HepG2 (cell line): Measurements from ENCODE around the gene FNDC3A. TPM values are rescaled to one million over a fixed set of nuclear protein-coding genes. Genes with fewer than 3 reads are reported as not detected.

Experiments
- FOXP1 ChIP-seq, 2 experiments: fragments of 450-650 bp in 1 of 2; IDR thresholded peaks; 2 replicates each; pipeline ENCODE4 v1.6.1; 2017 to 2018; ENCODE audit warnings: antibody characterized with exemption in 1 of 2
- HMG20A ChIP-seq: IDR thresholded peaks from 2 replicates; pipeline ENCODE4 v1.6.1; 2016; ENCODE audit warnings: borderline replicate concordance
- NFAT5 ChIP-seq: sonication (generic); formaldehyde crosslinking; IDR thresholded peaks from 2 replicates; pipeline ENCODE4 v1.4.0; 2020; ENCODE audit warnings: missing genetic modification reagents
- ZNF280D ChIP-seq: sonication (generic); formaldehyde crosslinking; IDR thresholded peaks from 2 replicates; pipeline ENCODE4 v1.5.1; 2020; ENCODE audit warnings: mild to moderate bottlenecking, missing genetic modification reagents
- ZNF350 ChIP-seq: sonication (generic); formaldehyde crosslinking; IDR thresholded peaks from 2 replicates; pipeline ENCODE4 v1.4.0; 2020; ENCODE audit warnings: mild to moderate bottlenecking, low read depth, missing genetic modification reagents, borderline replicate concordance
- ZNF687 ChIP-seq: sonication (generic); formaldehyde crosslinking; IDR thresholded peaks from 2 replicates; pipeline ENCODE4 v1.5.1; 2020; ENCODE audit warnings: mild to moderate bottlenecking, missing genetic modification reagents, moderate library complexity
- ZNF691 ChIP-seq: sonication (generic); formaldehyde crosslinking; IDR thresholded peaks from 2 replicates; pipeline ENCODE4 v1.4.0; 2020; ENCODE audit warnings: missing genetic modification reagents, low read depth, mild to moderate bottlenecking, borderline replicate concordance
- ZNF777 ChIP-seq: sonication (generic); formaldehyde crosslinking; IDR thresholded peaks from 2 replicates; pipeline ENCODE4 v1.4.0; 2020; ENCODE audit warnings: missing genetic modification reagents
- polyA plus RNA-seq, 8 experiments: library from polyadenylated mRNA; depleted of rRNA in 3 of 8; stranded (reverse) in 7 of 8; unstranded in 1 of 8; fragments of >200 nt; fragmentation: Illumina TruSeq in 4 of 8; extraction: Trizol in 4 of 8; gene quantifications; 2 replicates each; pipeline versions ENCODE4 v1.2.1 to v1.2.3, GENCODE V29; 2011 to 2016; ENCODE audit warnings: low read depth in 4 of 8, missing spikeins in 1 of 8, mixed read lengths in 1 of 8; ENCODE audit not compliant: insufficient read depth in 1 of 8
- total RNA-seq, 5 experiments: library from RNA; depleted of rRNA; stranded (reverse); fragments of >200 nt; fragmentation: Illumina TruSeq; extraction: Trizol; gene quantifications; 2 replicates each; pipeline ENCODE4 v1.2.3, GENCODE V29; 2016; ENCODE audit warnings: low read depth in 1 of 5
- TF ChIP-seq, protein P1 (sequence below): sonication (generic); formaldehyde crosslinking; IDR thresholded peaks from 2 replicates; pipeline ENCODE4 v1.4.0; 2020; ENCODE audit warnings: missing genetic modification reagents, mild to moderate bottlenecking, borderline replicate concordance

Gene FNDC3A
- total and polyA plus RNA-seq, 2 of the 13 experiments (the other 11 are each of a cell fraction or from before 2014, with no cell fraction given) = 36.7 to 39.3 TPM

DNA sequence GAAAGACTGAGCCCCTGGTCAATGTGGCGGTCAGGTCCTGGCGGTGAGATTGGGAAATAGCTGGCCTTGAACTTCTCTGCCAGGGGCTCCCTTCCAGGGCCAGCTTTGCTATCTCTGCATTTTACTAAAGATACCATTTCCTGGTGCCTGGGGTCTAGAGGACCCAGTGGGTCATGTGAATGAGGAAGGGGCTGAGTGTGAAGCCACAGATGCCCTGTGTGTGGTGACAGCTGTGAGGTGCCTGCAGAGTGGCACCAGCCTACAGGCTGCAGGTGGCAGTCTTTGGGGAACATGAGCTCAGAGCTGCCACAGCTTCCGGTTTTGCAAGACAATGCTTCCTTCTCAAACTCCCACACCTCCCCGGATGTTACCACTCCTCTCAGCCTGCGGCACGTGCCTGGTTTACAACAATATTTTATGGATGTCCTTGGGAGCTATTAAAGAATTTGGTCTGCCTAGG is 239.2 kb downstream of the FNDC3A start (continued):
- TF ChIP-seq, protein P1, sequence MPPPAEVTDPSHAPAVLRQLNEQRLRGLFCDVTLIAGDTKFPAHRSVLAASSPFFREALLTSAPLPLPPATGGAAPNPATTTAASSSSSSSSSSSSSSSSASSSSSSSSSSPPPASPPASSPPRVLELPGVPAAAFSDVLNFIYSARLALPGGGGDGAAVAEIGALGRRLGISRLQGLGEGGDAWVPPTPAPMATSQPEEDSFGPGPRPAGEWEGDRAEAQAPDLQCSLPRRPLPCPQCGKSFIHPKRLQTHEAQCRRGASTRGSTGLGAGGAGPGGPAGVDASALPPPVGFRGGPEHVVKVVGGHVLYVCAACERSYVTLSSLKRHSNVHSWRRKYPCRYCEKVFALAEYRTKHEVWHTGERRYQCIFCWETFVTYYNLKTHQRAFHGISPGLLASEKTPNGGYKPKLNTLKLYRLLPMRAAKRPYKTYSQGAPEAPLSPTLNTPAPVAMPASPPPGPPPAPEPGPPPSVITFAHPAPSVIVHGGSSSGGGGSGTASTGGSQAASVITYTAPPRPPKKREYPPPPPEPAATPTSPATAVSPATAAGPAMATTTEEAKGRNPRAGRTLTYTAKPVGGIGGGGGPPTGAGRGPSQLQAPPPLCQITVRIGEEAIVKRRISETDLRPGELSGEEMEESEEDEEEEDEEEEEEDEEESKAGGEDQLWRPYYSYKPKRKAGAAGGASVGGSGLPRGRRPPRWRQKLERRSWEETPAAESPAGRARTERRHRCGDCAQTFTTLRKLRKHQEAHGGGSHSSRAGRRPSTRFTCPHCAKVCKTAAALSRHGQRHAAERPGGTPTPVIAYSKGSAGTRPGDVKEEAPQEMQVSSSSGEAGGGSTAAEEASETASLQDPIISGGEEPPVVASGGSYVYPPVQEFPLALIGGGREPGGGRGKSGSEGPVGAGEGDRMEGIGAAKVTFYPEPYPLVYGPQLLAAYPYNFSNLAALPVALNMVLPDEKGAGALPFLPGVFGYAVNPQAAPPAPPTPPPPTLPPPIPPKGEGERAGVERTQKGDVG (CRISPR knock-in tag) = no peak
- peak; percentile 83; the same call in 1 of the 2 replicates for TF ChIP-seq ZNF280D
- TF ChIP-seq ZNF350 (CRISPR knock-in tag) = peak; percentile 65; the same call in 1 of the 2 replicates
- TF ChIP-seq NFAT5 = 0 out of 2 replicates have a peak, but pooled peaks have one; percentile 46
- peak; percentile 93 for TF ChIP-seq ZNF687 (CRISPR knock-in tag)
- TF ChIP-seq FOXP1 (IDR thresholded peaks at IDR 0.05) = no peak
- TF ChIP-seq FOXP1 (CRISPR knock-in tag; IDR thresholded peaks at IDR 0.05) = peak; percentile 15; the same call in 1 of the 2 replicates
- no peak for TF ChIP-seq ZNF777 (CRISPR knock-in tag)
- peak; percentile 74; the same call in 1 of the 2 replicates for TF ChIP-seq ZNF691 (CRISPR knock-in tag)
- peak; percentile 60; the same call in 1 of the 2 replicates for TF ChIP-seq HMG20A (CRISPR knock-in tag)
